HEK293T (cell line): ENCODE data around the gene FAM168A.

ENCODE experiments used
- CTCF ChIA-PET: fragments of 350-600 bp; formaldehyde crosslinking; extraction: SDS; loops from one replicate; lab custom pipeline; 2021; ENCODE audit warnings: antibody characterized with exemption, inconsistent platforms; lab: Yijun Ruan, JAX
- POLR2A ChIA-PET: fragments of 350-600 bp; formaldehyde crosslinking; extraction: SDS; loops from one replicate; lab custom pipeline; 2020; ENCODE audit warnings: antibody characterized with exemption, inconsistent platforms; lab: Yijun Ruan, JAX
- DNase-seq: peaks from one replicate; pipeline ENCODE4 v3.0.0; 2012; ENCODE audit warnings: mixed read lengths; ENCODE audit errors: extremely low spot score
- ARNT ChIP-seq: fragments of 450-650 bp; IDR thresholded peaks from 2 replicates; pipeline ENCODE4 v1.6.1; 2017; ENCODE audit warnings: mild to moderate bottlenecking
- BHLHE40 ChIP-seq: fragments of 450-650 bp; IDR thresholded peaks from 2 replicates; pipeline ENCODE4 v1.6.1; 2016; ENCODE audit warnings: mild to moderate bottlenecking, moderate library complexity, borderline replicate concordance
- CTBP1 ChIP-seq: fragments of 450-650 bp; IDR thresholded peaks from 2 replicates; pipeline ENCODE4 v1.6.1; 2016; ENCODE audit warnings: borderline replicate concordance
- ELF4 ChIP-seq: fragments of 450-650 bp; IDR thresholded peaks from 2 replicates; pipeline ENCODE4 v1.6.1; 2017; ENCODE audit warnings: antibody characterized with exemption
- FOXA1 ChIP-seq: fragments of 450-650 bp; IDR thresholded peaks from 2 replicates; pipeline ENCODE4 v1.6.1; 2016; ENCODE audit warnings: mild to moderate bottlenecking
- FOXK2 ChIP-seq: fragments of 450-650 bp; IDR thresholded peaks from 2 replicates; pipeline ENCODE4 v1.6.1; 2016; ENCODE audit warnings: mild to moderate bottlenecking
- FOXM1 ChIP-seq: fragments of 450-650 bp; IDR thresholded peaks from 2 replicates; pipeline ENCODE4 v1.6.1; 2017; ENCODE audit warnings: mild to moderate bottlenecking, borderline replicate concordance
- HDGF ChIP-seq: fragments of 450-650 bp; IDR thresholded peaks from 2 replicates; pipeline ENCODE4 v1.6.1; 2017; ENCODE audit warnings: antibody characterized with exemption, borderline replicate concordance
- L3MBTL2 ChIP-seq: fragments of 450-650 bp; conservative IDR thresholded peaks from 2 replicates; pipeline ENCODE4 v1.6.1; 2016; ENCODE audit warnings: mild to moderate bottlenecking
- LEF1 ChIP-seq: fragments of 450-650 bp; IDR thresholded peaks from 2 replicates; pipeline ENCODE4 v1.6.1; 2017; ENCODE audit warnings: mild to moderate bottlenecking, borderline replicate concordance
- NFRKB ChIP-seq: fragments of 450-650 bp; IDR thresholded peaks from 2 replicates; pipeline ENCODE4 v1.6.1; 2016; ENCODE audit warnings: mild to moderate bottlenecking, moderate library complexity
- PKNOX1 ChIP-seq: fragments of 450-650 bp; IDR thresholded peaks from 2 replicates; pipeline ENCODE4 v1.6.1; 2016
- SP1 ChIP-seq: fragments of 450-650 bp; IDR thresholded peaks from 2 replicates; pipeline ENCODE4 v1.6.1; 2017
- SUZ12 ChIP-seq: fragments of 450-650 bp; IDR thresholded peaks from 2 replicates; pipeline ENCODE4 v1.6.1; 2016; ENCODE audit warnings: mild to moderate bottlenecking
- TARDBP ChIP-seq: fragments of 450-650 bp; IDR thresholded peaks from 2 replicates; pipeline ENCODE4 v1.6.1; 2016
- ZNF384 ChIP-seq: fragments of 450-650 bp; IDR thresholded peaks from 2 replicates; pipeline ENCODE4 v1.6.1; 2016

Gene FAM168A

DNA sequence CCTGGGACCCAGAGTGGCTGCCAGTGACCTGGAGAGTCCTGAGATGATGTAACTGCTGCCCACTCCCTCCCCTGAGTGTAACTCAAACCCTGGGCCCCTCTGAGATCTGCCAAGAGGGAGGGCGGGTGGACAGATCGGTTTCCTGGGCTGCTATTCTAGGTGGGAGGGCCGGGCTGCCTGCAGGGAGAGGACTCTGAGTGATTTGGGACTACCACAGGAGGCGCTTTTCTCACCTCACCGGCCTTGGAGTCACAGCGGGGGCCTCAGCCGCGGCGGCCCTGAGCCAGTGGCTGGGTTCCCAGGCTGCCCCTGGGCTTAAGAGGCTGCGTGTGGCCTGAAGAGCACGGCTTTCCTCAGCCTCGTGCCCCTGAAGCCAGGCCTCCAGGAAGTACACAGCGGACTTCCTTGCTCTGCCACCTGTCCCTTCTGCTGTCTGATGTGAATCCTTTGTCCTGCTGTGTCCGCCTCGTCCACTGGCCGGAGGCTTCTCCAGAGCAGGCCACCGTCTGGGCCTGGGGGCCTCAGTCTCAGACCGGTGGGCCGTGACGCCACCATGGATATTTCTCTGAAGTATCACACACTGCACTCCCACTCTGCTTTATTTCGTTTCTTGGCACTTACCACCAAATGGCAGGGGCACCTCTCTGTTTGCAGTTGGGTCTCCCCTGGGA is 210.2 kb downstream of the FAM168A start:
- CTCF ChIA-PET, result interaction anchor here (1.0 kb wide), 1 partner anchor 36 kb away, joined by 3 read pairs; no protein-coding TSS in a partner anchor
- TF ChIP-seq FOXM1 (no peak), BHLHE40 (no peak), ELF4 (no peak), L3MBTL2 (peak; percentile 38), TARDBP (no peak), SUZ12 (no peak), CTBP1 (no peak), SP1 (no peak)
- POLR2A ChIA-PET, result no interaction called here
- DNase-seq, result peak; percentile 55

- TF ChIP-seq TARDBP (no peak), NFRKB (no peak)
Measured at GRCh38 chr11:73386546-73386945, 211.4 kb downstream of the FAM168A start.

DNA sequence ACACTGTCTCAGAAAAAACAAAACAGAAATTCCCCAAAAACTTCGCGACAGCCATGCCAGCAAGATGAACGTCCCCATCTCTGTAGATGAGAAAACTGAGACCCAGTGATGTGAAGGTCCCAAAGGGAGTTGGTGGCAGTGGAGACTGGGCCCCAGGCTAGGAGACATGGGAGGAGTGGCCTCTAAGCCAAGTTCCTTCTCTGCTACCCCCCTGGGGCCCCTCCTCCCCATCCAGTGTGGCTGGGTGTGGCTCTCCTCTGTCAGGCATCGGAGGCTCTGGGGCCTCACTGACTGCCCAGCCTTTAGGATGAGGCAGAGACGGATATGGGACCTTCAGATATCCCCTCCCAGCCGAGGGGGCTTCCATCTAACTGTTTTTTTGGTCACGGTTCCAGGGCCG is 211.9 kb downstream of the FAM168A start:
- POLR2A ChIA-PET, result no interaction called here
- CTCF ChIA-PET, result interaction anchor here (2.1 to 2.7 kb wide), 2 partner anchors 7 to 35 kb away, joined by 7 to 14 read pairs; no protein-coding TSS in a partner anchor
- DNase-seq, result no peak
- TF ChIP-seq LEF1 (no peak), HDGF (no peak), ELF4 (no peak), NFRKB (no peak), BHLHE40 (no peak), ZNF384 (no peak)

More at GRCh38 chr11:73386546-73386945, 211.4 kb downstream of the FAM168A start:
- ChIA-PET CTCF (interaction anchor here (2.1 kb wide), 1 partner anchor 36 kb away, joined by 7 read pairs; no protein-coding TSS in a partner anchor), POLR2A (no interaction called here)
- DNase-seq, result no peak

DNA sequence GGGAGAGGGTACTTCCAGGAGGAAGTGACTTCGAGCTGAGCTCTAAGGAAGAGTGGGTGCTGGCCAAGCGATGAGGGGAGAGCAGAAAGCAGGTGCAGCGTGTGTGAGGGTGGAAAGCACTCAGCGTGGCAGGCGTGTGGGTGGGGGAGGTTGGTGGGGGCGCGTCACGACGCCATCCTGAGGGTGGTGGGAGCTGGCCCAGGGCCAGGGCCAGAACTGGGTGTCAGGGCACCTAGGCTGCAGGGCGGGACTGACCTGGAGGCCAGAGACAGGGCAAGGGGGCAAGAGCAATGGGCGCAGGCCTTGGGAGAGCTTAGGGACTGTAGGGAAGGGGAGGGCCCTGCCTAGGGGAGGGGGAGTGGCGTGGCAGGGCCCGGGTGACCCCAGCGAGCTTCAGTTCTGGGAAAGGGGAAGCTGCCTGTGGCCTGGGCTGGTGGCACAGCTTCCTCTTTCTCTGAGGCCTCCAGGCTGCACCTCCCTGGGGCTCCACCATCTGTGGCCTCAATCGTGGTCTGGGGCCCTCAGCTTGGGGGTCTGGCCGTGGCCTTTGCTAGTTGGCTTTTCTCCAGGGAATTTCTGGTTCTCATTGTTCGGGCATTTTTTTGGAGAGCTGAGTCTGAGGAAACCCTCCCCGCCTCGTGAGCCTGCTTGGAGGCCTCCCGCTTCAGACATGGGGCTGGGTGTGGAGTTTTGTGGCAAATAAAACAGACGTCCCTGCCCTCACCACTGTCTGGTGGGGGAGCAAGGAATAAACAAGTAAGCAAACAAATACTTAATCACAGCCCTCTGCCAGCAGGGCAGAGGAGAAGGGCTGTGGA is 212.8 kb downstream of the FAM168A start:
- TF ChIP-seq TARDBP (no peak), HDGF (no peak), SP1 (no peak), LEF1 (no peak), ELF4 (no peak), NFRKB (no peak), BHLHE40 (no peak), FOXK2 (no peak)
- POLR2A ChIA-PET, result no interaction called here
- no peak for DNase-seq
- CTCF ChIA-PET, result interaction anchor here (0.6 to 2.7 kb wide), 4 partner anchors 8 to 276 kb away, joined by 3 to 14 read pairs (median 6); no protein-coding TSS in a partner anchor

- CTCF ChIA-PET, result interaction anchor here (1.3 to 2.7 kb wide), 3 partner anchors 9 to 34 kb away, joined by 5 to 14 read pairs (median 7); no protein-coding TSS in a partner anchor
- POLR2A ChIA-PET, result no interaction called here
- TF ChIP-seq ZNF384 (no peak), BHLHE40 (no peak), HDGF (no peak), FOXM1 (no peak), SP1 (no peak), PKNOX1 (no peak), LEF1 (no peak), NFRKB (no peak), CTBP1 (no peak), L3MBTL2 (no peak), ARNT (no peak), SUZ12 (no peak), FOXA1 (no peak)
- DNase-seq, result no peak
Measured at GRCh38 chr11:73384531-73384871, 213.4 kb downstream of the FAM168A start.

- POLR2A ChIA-PET, result no interaction called here
- CTCF ChIA-PET, result interaction anchor here (1.3 to 2.7 kb wide), 2 partner anchors 9 to 10 kb away, joined by 5 to 14 read pairs; no protein-coding TSS in a partner anchor
- TF ChIP-seq SUZ12, result no peak
- no peak for TF ChIP-seq SP1
- TF ChIP-seq NFRKB, result no peak
- no peak for DNase-seq
Measured at GRCh38 chr11:73384125-73384441, 213.8 kb downstream of the FAM168A start.

DNA sequence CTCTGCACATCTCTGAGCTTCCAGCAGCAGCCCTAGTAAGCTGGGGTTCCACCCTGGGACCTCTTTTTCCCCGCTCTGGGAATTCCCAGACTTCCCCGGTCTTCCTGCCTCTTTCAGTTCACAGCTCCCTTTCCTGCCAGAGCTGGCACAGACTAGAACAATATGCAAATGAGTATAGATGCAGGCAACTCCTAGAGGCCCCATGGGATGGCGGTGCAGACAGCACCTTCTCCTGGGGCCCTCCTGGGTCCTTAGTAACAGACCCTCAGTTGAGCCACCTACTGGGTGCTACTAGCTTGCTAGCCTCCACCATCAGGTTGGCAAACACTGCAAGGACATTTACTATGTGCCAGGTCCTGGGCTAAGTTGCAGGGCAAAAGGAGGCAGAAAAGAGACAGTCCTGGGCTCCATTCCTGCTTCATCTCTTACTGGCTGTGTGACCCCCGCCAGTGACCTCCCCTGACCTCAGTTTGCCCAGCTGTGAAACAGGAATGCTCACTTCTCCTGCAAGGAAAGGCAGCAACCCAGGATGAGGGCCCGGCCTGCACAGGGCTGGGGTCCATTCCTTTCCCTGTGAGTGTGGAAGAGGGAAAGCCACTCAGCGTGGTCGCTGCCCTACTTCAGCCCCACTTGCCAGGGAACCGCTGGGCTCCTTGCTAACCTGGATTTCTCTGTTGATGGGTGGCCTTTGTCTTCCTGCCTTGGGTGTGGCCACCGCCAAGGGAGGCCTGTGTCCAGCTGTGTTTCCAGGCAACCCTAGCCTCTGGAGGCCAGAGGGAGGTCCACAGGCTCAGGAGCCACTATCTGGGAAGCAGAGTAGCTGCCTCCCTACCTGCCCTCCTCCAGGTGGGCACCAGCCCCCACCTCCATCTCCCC is 214.4 kb downstream of the FAM168A start:
- ChIA-PET POLR2A (no interaction called here), CTCF (interaction anchor here (1.0 to 2.7 kb wide), 3 partner anchors 9 to 32 kb away, joined by 3 to 14 read pairs (median 5); no protein-coding TSS in a partner anchor)
- TF ChIP-seq NFRKB (no peak), SUZ12 (no peak), BHLHE40 (no peak), ZNF384 (no peak), SP1 (no peak), ELF4 (no peak), LEF1 (no peak), FOXA1 (no peak), FOXM1 (no peak), CTBP1 (no peak), FOXK2 (no peak), TARDBP (no peak), HDGF (no peak), PKNOX1 (no peak), L3MBTL2 (no peak), ARNT (no peak)
- no peak for DNase-seq
